ENCODE results near the gene NFYA. TPM values are rescaled to one million over a fixed set of nuclear protein-coding genes. Genes with fewer than 3 reads are reported as not detected.

The NFYA gene
- total and polyA plus RNA-seq, 9 of the 15 experiments (the other 6 are each of a cell fraction or from before 2014, with no cell fraction given): 7.3 to 37.1 (median 21.8) TPM

GRCh38 chr6:41045664-41046063 lies 27.1 kb upstream of the NFYA start:
- ChIA-PET POLR2A (interaction anchor here (0.8 to 1.4 kb wide), 5 partner anchors 8 to 165 kb away, joined by 3 to 6 read pairs (median 4); partner anchors contain the start of gene APOBEC2), CTCF (ENCODE audit: low intra/inter-chr PET ratio) (no interaction called here)

More at GRCh38 chr6:41045664-41046063, 27.1 kb upstream of the NFYA start:
- FAIRE-seq (no peak), ATAC-seq (no peak), DNase-seq (ENCODE audit: extremely low read depth in 1 of 4, low spot score in 3 of 4) (no peak)
- no peak overlapping the region for H3K4me3 ChIP-seq
- no peak overlapping the region for H2AFZ ChIP-seq (ENCODE audit: low read depth, low read length)
- H3K4me2 ChIP-seq (ENCODE audit: insufficient read depth, low read length): no peak overlapping the region
- H4K20me1 ChIP-seq (replicated peaks; ENCODE audit: control insufficient read depth, insufficient read depth, low read length): no peaks in the 10 kb centered on the region; the same call in 1 of the 2 replicates
- H3K9me3 ChIP-seq (replicated peaks; ENCODE audit: control insufficient read depth, insufficient read depth, low read depth, low read length): no peaks in the 10 kb centered on the region
- intact Hi-C loops (cut with micrococcal nuclease) (no loop called here), in situ Hi-C loops (cut with MboI) (loop anchor here (25.0 kb wide), 1 partner anchor 1683 kb away; no protein-coding TSS in a partner anchor)
- BruUV-seq (replicated peaks): no TSS peak
- no peak overlapping the region; a peak in 1 of 4 replicates for H3K9ac ChIP-seq (ENCODE audit: insufficient read depth in 1 of 2, low read depth in 2 of 2, low read length in 2 of 2)
- WGBS (ENCODE audit: insufficient coverage, low coverage, missing lambda C conversion rate): 20% methylated on average over 5 of the region's 5 CpGs
- no peaks in the 10 kb centered on the region for H3K79me2 ChIP-seq (ENCODE audit: control insufficient read depth, insufficient read depth, low read length)
- peaks cover 0 to 7% of the 10 kb centered on the region in 2 experiments; a peak in 3 of 5 replicates for H3K4me1 ChIP-seq (replicated peaks in 1 of 2; ENCODE audit: control insufficient read depth in 2 of 2, insufficient read depth in 2 of 2, low read length in 2 of 2)
- no peak for TF ChIP-seq IFI16 (CRISPR knock-in tag; IDR thresholded peaks at IDR 0.05)
- TF ChIP-seq ZNF398 (CRISPR knock-in tag; IDR thresholded peaks at IDR 0.05): no peak
- TF ChIP-seq CCNT2 (IDR thresholded peaks at IDR 0.05; ENCODE audit: borderline replicate concordance, extremely low read depth, insufficient read length, low read depth, low read length): no peak
- no peak for TF ChIP-seq PRPF4 (IDR thresholded peaks at IDR 0.05; ENCODE audit: insufficient read depth, low read depth, low read length, poor library complexity, severe bottlenecking)
- TF ChIP-seq PHF21A (IDR thresholded peaks at IDR 0.05; ENCODE audit: borderline replicate concordance, low read depth): no peak
- no peak for TF ChIP-seq FOXJ3 (CRISPR knock-in tag; IDR thresholded peaks at IDR 0.05)
- no peak for TF ChIP-seq U2AF1 (optimal IDR thresholded peaks at IDR 0.05; ENCODE audit: low read depth, low read length)
- no peak for TF ChIP-seq ZSCAN29 (IDR thresholded peaks at IDR 0.05)
- no peak for TF ChIP-seq ZNF639 (CRISPR knock-in tag; conservative IDR thresholded peaks at IDR 0.05 in 1 of 2, IDR thresholded peaks at IDR 0.05 in 1 of 2)
- no peak for TF ChIP-seq SIRT6 (IDR thresholded peaks at IDR 0.05; ENCODE audit: low read depth, low read length)
- TF ChIP-seq HMGN3 (IDR thresholded peaks at IDR 0.05; ENCODE audit: borderline replicate concordance, extremely low read depth, insufficient read length, low read depth, low read length): no peak
- no peak for TF ChIP-seq PHF20 (IDR thresholded peaks at IDR 0.05; ENCODE audit: partially characterized antibody)
- TF ChIP-seq HBP1 (CRISPR knock-in tag; IDR thresholded peaks at IDR 0.05): no peak
- no peak for TF ChIP-seq GTF2F1 (IDR thresholded peaks at IDR 0.05; ENCODE audit: low read depth, low read length)
- TF ChIP-seq JUND (IDR thresholded peaks at IDR 0.05; ENCODE audit: borderline replicate concordance, low read depth, low read length): no peak
- TF ChIP-seq JUND (tag; IDR thresholded peaks at IDR 0.05; ENCODE audit: borderline replicate concordance, low read depth, low read length): no peak
- no peak overlapping the region for H3K27ac ChIP-seq (ENCODE audit: extremely low read depth, low read depth, low read length)
- no peaks in the 10 kb centered on the region for H3K36me3 ChIP-seq (ENCODE audit: control insufficient read depth, insufficient read depth, low read length)
- H3K27me3 ChIP-seq (ENCODE audit: control insufficient read depth in 2 of 2, insufficient read depth in 2 of 2, low read length in 2 of 2): no peaks in the 10 kb centered on the region
- H3K9me1 ChIP-seq (ENCODE audit: control insufficient read depth, insufficient read depth, low read length): no peaks in the 10 kb centered on the region

Measured in K562 (cell line).